NCI-H1417 (cell line): ENCODE measurements around the gene COMMD8.

Experiments used
- DNase-seq, 3 experiments: peaks; one replicate each; lab custom pipeline; 2025; lab: John Stamatoyannopoulos, UW

Gene COMMD8

GRCh38 chr4:47471591-47471990, 8.1 kb upstream of the COMMD8 start:
- DNase-seq: no peak

- peak in 1 of 3 experiments; percentile 5 for DNase-seq
Observed at GRCh38 chr4:47471064-47471463, 7.6 kb upstream of the COMMD8 start.

- DNase-seq: no peak
Observed at GRCh38 chr4:47469951-47470350, 6.4 kb upstream of the COMMD8 start.

- DNase-seq: no peak
Observed at GRCh38 chr4:47468706-47469365, 5.3 kb upstream of the COMMD8 start.

- DNase-seq: no peak
Observed at GRCh38 chr4:47466056-47466785, 2.7 kb upstream of the COMMD8 start.

- no peak for DNase-seq
Observed at GRCh38 chr4:47465004-47465403, 1.5 kb upstream of the COMMD8 start.

- DNase-seq: no peak
Observed at GRCh38 chr4:47462799-47463234, 685 bp downstream of the COMMD8 start.

GRCh38 chr4:47451657-47452056, 11.8 kb downstream of the COMMD8 start:
- DNase-seq: no peak

GRCh38 chr4:47444031-47444430, 19.5 kb downstream of the COMMD8 start:
- no peak for DNase-seq

- DNase-seq: peak in 1 of 3 experiments; percentile 5
Observed at GRCh38 chr4:47442980-47443379, 20.5 kb downstream of the COMMD8 start.

- peak in 1 of 3 experiments; percentile 21 for DNase-seq
Observed at GRCh38 chr4:47434931-47435330, 28.6 kb downstream of the COMMD8 start.

- DNase-seq: no peak
Observed at GRCh38 chr4:47432749-47433148, 30.8 kb downstream of the COMMD8 start.

GRCh38 chr4:47427935-47428334, 35.6 kb downstream of the COMMD8 start:
- DNase-seq: no peak

GRCh38 chr4:47425628-47426027, 37.9 kb downstream of the COMMD8 start:
- no peak for DNase-seq

GRCh38 chr4:47419296-47419695, 44.2 kb downstream of the COMMD8 start:
- DNase-seq: no peak

- no peak for DNase-seq
Observed at GRCh38 chr4:47418147-47418546, 45.4 kb downstream of the COMMD8 start.

- no peak for DNase-seq
Observed at GRCh38 chr4:47415719-47416118, 47.8 kb downstream of the COMMD8 start.

- peak in 1 of 3 experiments; percentile 46 for DNase-seq
Observed at GRCh38 chr4:47413521-47413920, 50.0 kb downstream of the COMMD8 start.

GRCh38 chr4:47410271-47410670, 53.2 kb downstream of the COMMD8 start:
- no peak for DNase-seq

GRCh38 chr4:47406408-47406807, 57.1 kb downstream of the COMMD8 start:
- no peak for DNase-seq
